Activated T-cell treated with anti-CD3 and anti-CD28 coated beads, Interleukin-2, amount 50 U/mL, for 1 hour (primary cell): Measurements from ENCODE around the gene SMIM21.

Source experiments
- DNase-seq: peaks from one replicate; pipeline ENCODE4 v3.0.0-alpha.2; 2020

Gene SMIM21

DNA sequence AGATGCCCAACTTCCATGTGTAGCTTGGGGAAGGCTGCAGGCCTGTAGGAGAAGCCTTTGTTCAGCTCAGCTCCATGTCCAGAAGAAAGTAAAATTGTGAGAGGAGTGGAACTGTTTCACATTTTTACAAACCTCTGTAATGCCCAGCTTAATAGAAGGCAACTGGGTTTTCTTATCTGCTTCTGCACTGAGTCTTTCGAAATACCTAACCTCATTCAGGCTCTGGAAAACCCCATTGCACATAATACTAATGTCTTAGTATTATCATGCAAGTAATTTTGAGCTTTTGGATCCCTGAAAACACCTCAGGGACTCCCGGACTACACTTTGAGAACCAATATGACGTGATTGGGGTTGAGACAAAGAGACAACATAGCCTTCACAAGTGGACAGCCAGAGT, 5.8 kb downstream of the SMIM21 start:
- no peak for DNase-seq

- no peak for DNase-seq
Observed at GRCh38 chr18:75418293-75419005, 9.1 kb downstream of the SMIM21 start.

DNA sequence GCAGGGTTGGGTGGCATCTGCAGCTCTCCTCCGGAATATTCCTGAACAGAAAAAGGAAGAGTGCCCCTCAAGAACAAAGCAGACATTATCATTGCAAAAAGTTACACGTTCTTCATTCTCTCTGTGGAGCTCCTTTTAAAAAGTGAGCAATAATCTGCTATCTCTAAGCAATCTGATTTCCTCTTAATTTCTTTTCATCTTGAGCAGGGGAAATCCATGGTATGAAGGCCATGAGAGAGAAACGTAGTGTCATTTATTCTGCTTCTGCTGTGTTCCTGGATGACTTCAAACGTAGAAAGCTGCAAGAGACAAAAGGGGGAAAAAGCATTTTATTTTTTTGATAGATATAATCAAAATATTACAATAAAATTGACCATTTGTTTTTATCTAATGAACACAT, 16.9 kb downstream of the SMIM21 start:
- no peak for DNase-seq

DNA sequence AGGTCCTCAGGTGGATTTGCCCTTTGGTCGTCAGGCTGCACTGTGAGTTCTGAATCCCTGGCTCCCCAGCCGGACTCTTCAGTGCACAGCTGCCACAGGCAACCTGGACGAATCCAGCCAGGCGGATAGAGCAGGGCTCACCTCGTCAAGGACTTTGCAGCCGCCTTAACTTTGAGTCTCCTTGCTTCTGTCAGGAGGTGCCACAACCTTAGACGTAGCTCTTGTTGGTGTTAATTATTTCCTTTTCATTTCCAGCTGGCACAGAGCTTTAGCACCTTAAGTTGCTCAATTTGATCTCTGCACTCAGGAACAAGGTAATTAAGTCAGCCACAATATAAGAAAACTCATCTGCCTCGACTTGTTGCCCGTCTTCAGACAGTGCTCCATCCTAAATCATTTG, 17.7 kb downstream of the SMIM21 start:
- no peak for DNase-seq

- no peak for DNase-seq
Observed at GRCh38 chr18:75408554-75409506, 18.7 kb downstream of the SMIM21 start.

DNA sequence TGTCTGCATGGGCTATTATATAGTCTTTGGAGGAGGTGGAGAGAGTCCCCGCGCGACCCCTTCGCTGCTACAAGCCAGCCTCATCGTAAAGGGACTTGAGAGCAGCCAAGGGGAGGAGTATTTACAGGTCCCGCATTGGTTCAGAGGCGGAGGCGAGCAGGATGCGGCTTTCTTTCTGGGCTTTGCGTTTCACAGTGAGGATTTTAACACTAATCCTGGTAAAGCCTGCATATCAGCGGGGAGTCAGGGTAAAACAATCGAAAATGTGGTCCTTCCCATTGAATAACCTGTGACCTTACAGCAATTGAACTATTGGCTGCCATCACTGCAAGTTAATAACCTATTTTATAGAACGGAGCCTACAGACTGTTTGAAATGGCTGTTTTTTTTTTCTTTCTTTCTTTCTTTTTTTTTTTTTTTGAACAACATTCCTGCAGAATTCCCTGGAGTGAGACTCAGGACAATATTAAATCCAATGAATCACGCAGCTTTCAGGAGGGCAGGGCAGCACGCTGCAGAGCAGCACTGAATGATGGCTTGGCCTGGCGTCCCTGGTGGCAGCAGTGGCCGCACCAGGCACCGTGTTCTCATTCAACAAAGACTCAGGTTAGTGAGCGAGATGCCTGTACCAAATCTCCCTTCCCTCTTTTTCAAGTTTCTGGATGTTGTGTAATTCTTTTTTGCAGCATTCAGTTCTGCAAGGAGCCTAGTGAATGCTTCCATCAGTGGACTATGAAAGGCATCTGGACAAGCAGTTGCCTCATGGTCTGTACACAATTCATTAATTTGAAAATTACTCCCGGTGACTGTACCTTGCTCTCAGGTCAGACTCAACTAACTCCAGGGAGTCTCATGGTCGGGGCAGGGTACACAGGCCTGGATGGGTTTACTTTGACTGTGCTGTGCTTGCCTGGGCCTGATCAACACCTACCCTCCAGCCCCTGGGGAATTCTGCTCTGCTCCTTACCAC, 19.8 kb downstream of the SMIM21 start:
- no peak for DNase-seq

GRCh38 chr18:75406491-75407445, 20.7 kb downstream of the SMIM21 start:
- no peak for DNase-seq

DNA sequence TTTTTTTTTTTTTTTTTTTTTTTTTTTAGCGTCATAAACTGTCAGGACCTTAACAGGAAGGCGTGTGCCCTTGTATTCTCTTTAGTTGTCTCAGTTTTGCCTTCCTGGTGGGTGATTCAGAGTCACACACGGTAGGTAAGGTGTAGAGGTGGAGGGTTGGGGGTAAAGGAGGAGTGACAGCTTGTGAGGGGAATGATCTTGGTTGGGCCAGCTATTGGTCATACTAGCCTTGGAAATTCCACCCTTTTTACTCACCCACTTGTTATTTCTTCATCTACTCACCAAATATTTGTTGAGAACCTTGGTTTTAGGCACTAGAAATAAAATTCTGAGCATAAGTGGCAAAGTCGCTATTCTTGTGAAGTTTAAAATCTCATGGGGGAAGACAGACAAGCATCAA, 22.2 kb downstream of the SMIM21 start:
- no peak for DNase-seq

GRCh38 chr18:75400366-75400765, 27.1 kb downstream of the SMIM21 start:
- no peak for DNase-seq

- DNase-seq = no peak
Observed at GRCh38 chr18:75395137-75395536, 32.4 kb downstream of the SMIM21 start.

DNA sequence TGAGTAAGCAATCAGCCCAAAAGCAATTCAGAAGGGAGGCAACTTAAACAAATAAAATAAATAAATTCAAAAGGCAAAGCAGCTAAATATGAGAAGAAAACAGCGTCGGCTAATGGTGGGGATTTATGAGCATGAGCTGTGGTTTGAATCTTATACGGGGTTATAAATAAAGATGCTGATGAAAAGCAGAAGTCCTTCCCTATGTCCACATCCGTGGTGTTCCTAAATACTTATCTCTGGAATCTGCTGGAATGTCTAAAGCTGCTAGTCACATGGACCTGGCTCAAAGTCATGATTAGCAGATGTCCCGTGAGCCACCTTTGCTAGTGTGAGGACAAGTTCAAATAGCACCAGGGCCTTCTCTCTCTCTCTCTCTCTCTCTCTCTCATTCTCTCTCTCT, 33.8 kb downstream of the SMIM21 start:
- DNase-seq = no peak

DNA sequence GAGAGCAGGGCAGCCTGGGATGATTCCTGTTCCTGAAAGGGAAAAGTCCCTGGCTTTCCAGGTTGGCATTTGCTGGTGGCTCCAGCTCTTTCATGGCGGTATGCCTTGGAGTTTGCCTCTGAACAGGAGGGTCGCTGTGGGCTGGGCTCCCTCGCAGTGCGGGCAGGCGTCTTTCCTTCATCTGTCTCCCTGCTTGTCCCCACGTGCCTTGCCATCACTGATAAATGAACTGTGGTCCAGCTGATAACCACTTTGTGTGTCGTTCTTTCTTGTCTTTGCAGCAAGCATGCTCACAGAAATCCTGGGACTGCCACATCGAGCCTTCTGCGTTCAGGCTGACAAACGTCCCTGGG, 35.3 kb downstream of the SMIM21 start:
- no peak for DNase-seq

DNA sequence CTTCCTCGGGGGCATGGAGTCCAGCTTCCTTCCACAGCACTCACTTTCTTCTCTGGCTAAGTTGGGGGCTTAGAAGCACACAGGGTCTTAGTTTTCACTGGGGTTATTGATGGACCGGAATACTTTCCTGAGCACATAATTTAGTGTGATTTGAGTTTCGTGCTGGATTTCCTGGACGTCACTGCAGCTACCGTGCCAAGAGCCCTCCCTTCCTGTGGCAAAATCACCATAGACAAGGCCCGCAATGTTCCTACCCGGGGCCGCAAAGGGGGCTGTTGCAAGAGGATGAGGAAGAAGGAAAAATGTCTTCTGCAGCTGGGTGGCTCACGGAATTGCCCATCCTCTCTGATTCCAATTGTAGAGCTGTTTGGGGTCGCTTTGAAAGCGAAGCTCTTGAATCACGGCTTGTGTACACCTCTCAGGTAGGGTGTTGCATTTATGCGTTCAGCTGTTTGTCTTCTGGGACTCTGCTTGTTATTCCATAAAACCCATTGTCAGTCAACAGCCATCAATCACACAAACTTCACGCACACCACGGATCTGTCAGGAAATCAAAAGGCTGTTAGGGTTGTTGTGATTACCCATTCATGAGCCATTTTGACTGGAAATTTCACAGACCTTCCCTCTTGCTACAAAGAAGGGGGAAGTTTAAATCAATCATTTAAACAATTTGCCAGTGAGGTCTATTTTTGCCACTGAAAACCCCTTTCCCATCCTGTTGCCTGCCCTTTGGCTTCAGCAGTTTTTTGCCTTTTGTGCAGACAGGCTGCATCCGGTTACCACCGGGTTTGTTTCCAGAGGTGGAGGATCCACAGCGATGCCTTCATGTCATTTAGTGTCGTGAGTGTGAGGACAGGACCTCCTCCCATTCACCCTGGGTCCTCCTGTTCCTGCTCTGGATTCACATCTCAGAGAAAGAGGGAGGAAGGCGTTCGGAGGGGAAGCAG, 36.0 kb downstream of the SMIM21 start:
- no peak for DNase-seq

DNA sequence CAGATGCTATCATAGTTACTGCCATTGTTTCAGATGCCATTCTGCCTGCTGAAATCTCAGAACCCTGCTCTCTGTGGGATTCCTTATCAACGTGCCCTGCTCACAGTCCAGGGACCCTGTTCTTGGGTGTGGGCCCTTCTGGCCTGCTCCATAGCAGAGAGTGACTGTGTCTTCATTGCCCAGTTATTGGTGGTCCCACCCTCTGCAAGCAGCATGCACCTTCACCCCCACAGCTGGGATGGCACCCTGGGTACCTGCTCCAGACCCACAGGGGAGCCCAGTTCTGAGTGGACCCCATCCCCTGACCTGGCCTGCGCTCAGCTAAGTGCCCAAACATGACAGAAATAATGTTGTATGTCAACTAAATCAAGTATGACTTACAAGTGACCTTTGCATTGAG, 36.6 kb downstream of the SMIM21 start:
- DNase-seq = no peak

GRCh38 chr18:75384144-75384543, 43.4 kb downstream of the SMIM21 start:
- no peak for DNase-seq

DNA sequence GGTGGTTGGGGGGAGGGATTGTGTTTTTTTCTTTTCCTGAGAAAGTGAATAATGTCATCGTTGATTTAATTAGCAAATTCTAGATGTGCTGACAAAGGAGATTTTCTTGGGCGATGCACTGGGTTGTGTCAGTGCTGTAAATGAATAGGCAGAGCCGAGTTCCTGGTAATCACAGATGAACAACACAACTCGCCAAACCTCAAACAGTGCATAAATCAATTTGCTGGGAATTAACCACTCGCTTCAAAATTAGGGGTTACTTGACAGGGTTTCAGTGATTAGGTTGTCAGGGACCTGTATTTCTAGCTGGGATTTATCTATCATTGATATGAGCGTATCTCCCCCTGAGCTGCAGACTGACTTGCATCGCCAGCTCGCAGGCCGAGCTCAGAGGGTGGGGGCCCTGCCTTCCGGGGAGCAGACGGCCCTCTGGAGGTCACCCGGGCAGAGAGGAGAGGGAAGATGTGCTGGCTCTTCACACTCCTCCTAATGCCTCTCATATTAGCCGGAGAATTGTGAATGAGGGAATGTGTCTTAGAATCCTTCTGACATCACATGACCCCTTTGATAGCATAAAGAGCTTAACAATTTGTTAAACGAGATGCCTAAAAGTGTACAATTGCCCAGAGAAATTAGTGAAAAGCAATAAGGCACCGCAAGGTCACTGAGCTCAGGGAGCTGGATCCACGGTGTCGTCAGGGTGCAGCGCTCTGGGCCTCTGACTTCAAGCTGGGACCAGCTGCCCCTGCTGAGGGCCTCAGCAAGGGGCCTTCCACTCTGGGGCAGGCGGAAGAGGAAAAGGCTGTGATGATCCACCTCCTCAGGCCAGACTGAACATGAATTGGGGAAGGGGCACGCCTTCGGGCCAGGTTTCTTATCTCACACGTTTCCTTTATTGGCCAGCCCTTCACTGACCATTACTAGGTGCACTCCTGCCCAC, 48.9 kb downstream of the SMIM21 start:
- no peak for DNase-seq

DNA sequence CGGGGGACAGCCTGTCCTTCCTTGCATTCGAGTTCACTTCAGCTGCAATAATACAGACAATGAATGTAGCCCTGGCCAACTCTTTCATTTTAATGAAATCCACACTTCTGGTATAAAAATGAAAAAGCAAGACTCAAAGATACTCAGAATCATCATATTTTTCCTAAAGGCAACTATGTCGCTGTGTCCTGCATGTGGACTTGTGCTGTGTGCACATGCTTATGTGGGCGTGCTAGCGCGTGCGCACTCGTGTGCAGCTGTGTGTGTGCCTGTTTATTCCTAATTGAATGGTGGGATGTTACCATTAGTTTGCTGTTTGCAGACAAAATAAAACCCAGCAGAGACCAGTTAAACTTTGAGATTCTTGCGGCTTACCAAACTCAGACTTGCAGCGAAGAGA, 49.6 kb downstream of the SMIM21 start:
- no peak for DNase-seq

DNA sequence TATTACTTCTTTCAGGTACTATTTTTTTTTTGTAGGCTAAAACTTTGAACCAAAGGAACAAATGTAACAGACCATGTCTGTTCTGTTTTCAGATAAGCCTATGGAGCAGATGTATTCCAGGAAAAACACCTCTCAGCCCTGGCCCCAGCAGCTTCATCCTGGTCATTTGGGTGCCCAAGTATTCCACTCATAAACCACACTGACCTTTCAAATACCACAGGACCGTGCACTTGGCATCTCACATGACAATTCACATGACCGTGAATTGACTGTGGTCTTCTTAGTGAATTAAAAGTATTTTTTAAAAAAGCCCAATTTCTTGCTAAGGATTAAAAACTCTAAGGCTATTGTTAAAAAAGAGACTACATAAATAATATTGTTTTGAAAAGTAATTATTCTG, 50.2 kb downstream of the SMIM21 start:
- no peak for DNase-seq

GRCh38 chr18:75376004-75376403, 51.5 kb downstream of the SMIM21 start:
- DNase-seq = no peak

DNA sequence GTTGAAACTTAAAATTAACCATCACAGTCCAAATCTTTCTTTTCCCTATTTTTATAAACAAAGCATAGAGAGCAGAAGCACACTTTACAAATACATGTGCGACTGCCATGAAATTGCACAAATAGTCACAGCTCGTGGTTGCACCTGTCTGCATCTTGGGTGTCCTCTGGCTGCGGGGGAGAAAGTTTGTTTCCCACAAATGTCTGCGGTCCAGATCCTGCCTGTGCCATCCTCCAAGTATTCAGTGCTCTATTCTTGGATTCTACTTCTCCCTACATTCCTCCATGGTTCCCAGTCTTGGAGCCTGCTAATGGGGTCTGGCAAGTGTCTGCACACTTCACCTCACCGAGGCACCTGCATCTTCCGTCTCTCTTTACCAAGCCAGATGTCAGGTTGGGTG, 52.2 kb downstream of the SMIM21 start:
- DNase-seq = no peak
